ENCODE data around the gene CUL4A. TPM values are rescaled to one million over a fixed set of nuclear protein-coding genes. Genes with fewer than 3 reads are reported as not detected.

The CUL4A gene
- total RNA-seq, 1 donor from 2014 or later, result 57.0 TPM

GRCh38 chr13:113196970-113197737 lies 12.3 kb upstream of the CUL4A start:
- H3K27me3 ChIP-seq, result no peaks in the 10 kb centered on the region

DNA sequence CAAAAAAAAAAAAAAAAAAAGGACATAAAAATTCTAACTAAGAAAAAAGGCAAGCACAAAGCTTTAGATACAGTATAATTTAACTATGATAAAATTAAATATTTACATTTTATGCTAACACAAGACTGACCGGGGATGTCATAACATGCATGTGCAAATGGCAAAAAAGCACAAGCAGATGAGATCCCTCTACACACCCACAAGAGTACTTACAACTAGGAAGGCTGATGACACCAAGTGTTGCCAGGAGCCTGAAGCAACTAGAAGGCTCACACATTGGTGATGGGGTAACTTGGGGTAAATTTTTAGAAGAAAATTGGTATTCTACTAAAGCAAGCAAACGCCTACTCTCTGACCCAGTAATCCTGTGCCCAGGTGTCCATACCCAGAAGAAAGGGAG lies 7.6 kb upstream of the CUL4A start:
- no peaks in the 10 kb centered on the region for H3K9me3 ChIP-seq
- no peak for TF ChIP-seq CTCF (IDR thresholded peaks at IDR 0.05)
- H3K36me3 ChIP-seq, result peaks cover 41% of the 10 kb centered on the region
- H3K27ac ChIP-seq, result no peak overlapping the region
- no peak for ATAC-seq
- DNase-seq, result no peak
- intact Hi-C loops (cut with DNase I), result no loop called here
- H3K27me3 ChIP-seq, result no peaks in the 10 kb centered on the region
- H3K4me1 ChIP-seq, result peaks cover 12% of the 10 kb centered on the region
- H3K4me3 ChIP-seq, result no peak overlapping the region

More at GRCh38 chr13:113196970-113197737, 12.3 kb upstream of the CUL4A start:
- TF ChIP-seq CTCF (IDR thresholded peaks at IDR 0.05), result no peak
- H3K27ac ChIP-seq, result no peak overlapping the region
- no peaks in the 10 kb centered on the region for H3K9me3 ChIP-seq
- DNase-seq (no peak), ATAC-seq (no peak)
- H3K4me3 ChIP-seq, result no peak overlapping the region
- intact Hi-C loops (cut with DNase I), result no loop called here
- peaks cover 81% of the 10 kb centered on the region for H3K36me3 ChIP-seq
- H3K4me1 ChIP-seq, result no peaks in the 10 kb centered on the region

GRCh38 chr13:113202912-113203311 lies 6.5 kb upstream of the CUL4A start:
- Histone ChIP-seq H3K36me3 (peaks cover 30% of the 10 kb centered on the region), H3K4me3 (no peak overlapping the region), H3K9me3 (no peaks in the 10 kb centered on the region), H3K27me3 (no peaks in the 10 kb centered on the region), H3K27ac (no peak overlapping the region), H3K4me1 (peaks cover 22% of the 10 kb centered on the region)
- no peak for TF ChIP-seq CTCF (IDR thresholded peaks at IDR 0.05)
- intact Hi-C loops (cut with DNase I), result no loop called here
- no peak for ATAC-seq
- no peak for DNase-seq

DNA sequence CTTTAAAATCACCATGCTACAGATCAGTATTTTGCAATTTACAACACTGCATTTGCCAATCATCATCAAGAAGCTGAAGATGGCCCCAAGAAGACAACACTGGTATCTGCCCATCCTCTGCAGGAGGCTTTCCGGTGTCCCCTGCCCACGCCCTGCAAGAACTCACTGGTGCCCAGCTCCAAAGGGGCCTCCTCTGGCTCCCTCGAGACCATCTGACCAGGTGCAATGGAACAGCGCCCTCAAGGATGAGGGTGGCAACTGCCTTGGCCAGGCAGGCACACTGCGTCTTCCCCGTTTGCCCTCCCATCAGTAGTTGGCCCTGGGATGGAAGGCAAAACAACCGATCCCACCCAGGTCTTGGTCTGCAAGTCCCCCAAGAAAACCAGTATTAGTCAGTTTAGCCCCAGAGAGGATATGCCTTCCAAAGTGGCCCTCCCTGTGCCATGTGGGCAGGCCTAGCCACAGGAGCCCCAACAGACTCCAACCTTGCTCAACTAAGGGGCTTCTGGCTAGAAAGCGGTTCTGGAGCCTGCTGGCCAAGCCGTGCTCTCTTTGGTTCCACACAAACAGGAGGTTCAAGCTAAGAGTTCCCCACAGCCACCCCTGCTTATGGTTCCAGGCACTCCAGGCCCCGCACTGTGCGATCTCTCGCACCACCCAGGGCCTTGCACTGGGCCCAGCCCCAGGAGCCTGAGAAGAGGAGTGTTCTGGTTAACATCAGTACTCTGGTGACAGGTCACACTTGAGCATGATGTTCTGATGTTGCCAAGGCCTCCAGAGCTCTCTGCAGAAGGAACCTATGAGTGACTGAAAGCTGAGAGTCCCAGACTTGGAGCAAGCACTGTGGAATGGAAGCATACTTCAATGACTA lies 5.7 kb upstream of the CUL4A start:
- Histone ChIP-seq H3K27ac (no peak overlapping the region), H3K9me3 (no peaks in the 10 kb centered on the region), H3K4me3 (no peak overlapping the region), H3K36me3 (peaks cover 22% of the 10 kb centered on the region), H3K27me3 (no peaks in the 10 kb centered on the region), H3K4me1 (peaks cover 23% of the 10 kb centered on the region)
- ATAC-seq, result no peak
- DNase-seq, result no peak
- TF ChIP-seq CTCF (IDR thresholded peaks at IDR 0.05), result no peak
- intact Hi-C loops (cut with DNase I), result no loop called here

GRCh38 chr13:113204378-113204734 lies 5.1 kb upstream of the CUL4A start:
- Histone ChIP-seq H3K4me3 (no peak overlapping the region), H3K27ac (no peak overlapping the region), H3K9me3 (no peaks in the 10 kb centered on the region), H3K27me3 (no peaks in the 10 kb centered on the region), H3K36me3 (peaks cover 16% of the 10 kb centered on the region), H3K4me1 (peaks cover 23% of the 10 kb centered on the region)
- TF ChIP-seq CTCF (IDR thresholded peaks at IDR 0.05), result no peak
- intact Hi-C loops (cut with DNase I), result no loop called here
- DNase-seq, result no peak
- no peak for ATAC-seq

All from upper lobe of right lung (tissue), 1 donor.